ENCODE data around the gene CGB1. TPM values are rescaled to one million over a fixed set of nuclear protein-coding genes. Genes with fewer than 3 reads are reported as not detected.

The CGB1 gene
- total and polyA plus RNA-seq, 4 donors, result not detected

DNA sequence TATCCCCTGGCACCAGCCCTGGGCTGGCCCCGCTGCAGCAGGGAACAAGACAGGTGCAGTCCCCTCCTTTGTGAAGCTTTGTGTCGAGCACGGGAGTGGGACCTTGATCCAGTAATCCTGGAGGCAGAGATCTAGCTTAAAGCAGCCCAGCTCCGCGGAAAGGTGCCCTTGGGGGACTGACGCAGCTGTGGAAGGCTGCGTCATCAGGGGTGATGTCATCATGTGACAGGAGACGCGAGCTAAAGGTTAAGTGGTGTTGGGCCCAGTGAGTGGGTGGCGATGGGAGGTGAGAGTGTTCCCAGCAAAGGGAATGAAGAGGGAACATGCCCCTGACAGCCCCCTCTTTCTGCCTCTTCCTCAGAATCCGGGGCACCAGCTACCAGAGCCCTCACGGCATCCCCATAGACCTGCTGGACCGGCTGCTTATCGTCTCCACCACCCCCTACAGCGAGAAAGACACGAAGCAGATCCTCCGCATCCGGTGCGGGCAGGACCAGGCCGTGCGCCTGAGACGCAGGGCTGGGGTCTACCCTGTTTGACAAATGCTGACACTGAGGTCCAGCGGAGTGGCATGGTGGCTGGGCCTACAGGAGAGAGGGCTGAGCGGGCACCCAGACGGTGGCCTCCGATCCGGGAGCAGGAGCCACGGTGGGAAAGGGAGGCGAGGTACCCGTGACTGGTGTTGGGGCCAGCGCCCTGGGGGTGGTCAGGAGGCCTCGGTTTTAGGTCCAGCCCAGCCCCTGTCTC lies 22.4 kb downstream of the CGB1 start:
- no peak overlapping the region for H3K4me3 ChIP-seq (ENCODE audit: low read depth in 1 of 3, low read length in 3 of 3)
- no peaks in the 10 kb centered on the region for H3K27me3 ChIP-seq (ENCODE audit: control insufficient read depth in 4 of 4, insufficient read depth in 4 of 4, low read length in 3 of 4)
- WGBS, result 97% methylated on average over 32 of the region's 32 CpGs
- peaks cover 4 to 45% (median 12%) of the 10 kb centered on the region in 4 donors for H3K36me3 ChIP-seq (ENCODE audit: control insufficient read depth in 4 of 4, insufficient read depth in 3 of 4, low read depth in 1 of 4, low read length in 3 of 4)
- H3K27ac ChIP-seq (ENCODE audit: low read depth in 1 of 2, low read length in 2 of 2), result no peak overlapping the region
- TF ChIP-seq RXRA (IDR thresholded peaks at IDR 0.05) (no peak), HNF4A (conservative IDR thresholded peaks at IDR 0.05) (no peak), RAD21 (IDR thresholded peaks at IDR 0.05) (no peak)
- TF ChIP-seq, protein P1, sequence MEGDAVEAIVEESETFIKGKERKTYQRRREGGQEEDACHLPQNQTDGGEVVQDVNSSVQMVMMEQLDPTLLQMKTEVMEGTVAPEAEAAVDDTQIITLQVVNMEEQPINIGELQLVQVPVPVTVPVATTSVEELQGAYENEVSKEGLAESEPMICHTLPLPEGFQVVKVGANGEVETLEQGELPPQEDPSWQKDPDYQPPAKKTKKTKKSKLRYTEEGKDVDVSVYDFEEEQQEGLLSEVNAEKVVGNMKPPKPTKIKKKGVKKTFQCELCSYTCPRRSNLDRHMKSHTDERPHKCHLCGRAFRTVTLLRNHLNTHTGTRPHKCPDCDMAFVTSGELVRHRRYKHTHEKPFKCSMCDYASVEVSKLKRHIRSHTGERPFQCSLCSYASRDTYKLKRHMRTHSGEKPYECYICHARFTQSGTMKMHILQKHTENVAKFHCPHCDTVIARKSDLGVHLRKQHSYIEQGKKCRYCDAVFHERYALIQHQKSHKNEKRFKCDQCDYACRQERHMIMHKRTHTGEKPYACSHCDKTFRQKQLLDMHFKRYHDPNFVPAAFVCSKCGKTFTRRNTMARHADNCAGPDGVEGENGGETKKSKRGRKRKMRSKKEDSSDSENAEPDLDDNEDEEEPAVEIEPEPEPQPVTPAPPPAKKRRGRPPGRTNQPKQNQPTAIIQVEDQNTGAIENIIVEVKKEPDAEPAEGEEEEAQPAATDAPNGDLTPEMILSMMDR (IDR thresholded peaks at IDR 0.05; ENCODE audit: low read depth, low read length, missing input control), result no peak
- no peak overlapping the region for H3K9ac ChIP-seq (ENCODE audit: low read depth in 1 of 2, low read length in 2 of 2)
- DNase-seq (ENCODE audit: low spot score), result no peak
- H3K9me3 ChIP-seq (ENCODE audit: control insufficient read depth in 4 of 4, low read length in 3 of 4), result no peaks in the 10 kb centered on the region
- H3K4me1 ChIP-seq (ENCODE audit: control insufficient read depth in 4 of 4, insufficient read depth in 4 of 4, low read length in 3 of 4), result peaks cover 5 to 19% (median 12%) of the 10 kb centered on the region in 4 donors

- Histone ChIP-seq H3K9ac (ENCODE audit: low read depth in 1 of 2, low read length in 2 of 2) (no peak overlapping the region), H3K36me3 (ENCODE audit: control insufficient read depth in 4 of 4, insufficient read depth in 3 of 4, low read depth in 1 of 4, low read length in 3 of 4) (peaks cover 6 to 59% (median 18%) of the 10 kb centered on the region in 4 donors), H3K4me1 (ENCODE audit: control insufficient read depth in 4 of 4, insufficient read depth in 4 of 4, low read length in 3 of 4) (no peaks in the 10 kb centered on the region), H3K4me3 (ENCODE audit: low read depth in 1 of 3, low read length in 3 of 3) (no peak overlapping the region), H3K9me3 (ENCODE audit: control insufficient read depth in 4 of 4, low read length in 3 of 4) (no peaks in the 10 kb centered on the region), H3K27me3 (ENCODE audit: control insufficient read depth in 4 of 4, insufficient read depth in 4 of 4, low read length in 3 of 4) (no peaks in the 10 kb centered on the region), H3K27ac (ENCODE audit: low read depth in 1 of 2, low read length in 2 of 2) (no peak overlapping the region)
- DNase-seq (ENCODE audit: low spot score), result no peak
- 91% methylated on average over 17 of the region's 17 CpGs for WGBS
- TF ChIP-seq YY1 (IDR thresholded peaks at IDR 0.05) (no peak), ZBTB33 (IDR thresholded peaks at IDR 0.05) (no peak), RAD21 (IDR thresholded peaks at IDR 0.05) (no peak), HNF4G (IDR thresholded peaks at IDR 0.05) (no peak), GABPA (IDR thresholded peaks at IDR 0.05 in 1 of 2, conservative IDR thresholded peaks at IDR 0.05 in 1 of 2) (no peak), RXRA (IDR thresholded peaks at IDR 0.05) (no peak), TAF1 (conservative IDR thresholded peaks at IDR 0.05) (no peak), SP1 (IDR thresholded peaks at IDR 0.05) (no peak), EGR1 (IDR thresholded peaks at IDR 0.05; ENCODE audit: low read depth in 2 of 2) (no peak), JUND (IDR thresholded peaks at IDR 0.05) (no peak), REST (IDR thresholded peaks at IDR 0.05) (no peak), FOXA1 (IDR thresholded peaks at IDR 0.05) (no peak), HNF4A (conservative IDR thresholded peaks at IDR 0.05) (no peak), NR2F2 (IDR thresholded peaks at IDR 0.05) (no peak)
- TF ChIP-seq, protein P1 (IDR thresholded peaks at IDR 0.05; ENCODE audit: low read depth, low read length, missing input control), result no peak
- TF ChIP-seq, protein P2, sequence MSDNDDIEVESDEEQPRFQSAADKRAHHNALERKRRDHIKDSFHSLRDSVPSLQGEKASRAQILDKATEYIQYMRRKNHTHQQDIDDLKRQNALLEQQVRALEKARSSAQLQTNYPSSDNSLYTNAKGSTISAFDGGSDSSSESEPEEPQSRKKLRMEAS (IDR thresholded peaks at IDR 0.05), result no peak
- TF ChIP-seq, protein P3, sequence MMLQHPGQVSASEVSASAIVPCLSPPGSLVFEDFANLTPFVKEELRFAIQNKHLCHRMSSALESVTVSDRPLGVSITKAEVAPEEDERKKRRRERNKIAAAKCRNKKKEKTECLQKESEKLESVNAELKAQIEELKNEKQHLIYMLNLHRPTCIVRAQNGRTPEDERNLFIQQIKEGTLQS (IDR thresholded peaks at IDR 0.05), result no peak
Measured at GRCh38 chr19:49011194-49011593, 25.5 kb downstream of the CGB1 start.
